LNCAP (cell line): ENCODE measurements around the gene CREB5.

ENCODE experiments used
- TF ChIP-seq, protein P1 (sequence below): fragments of 450-650 bp; IDR thresholded peaks from 2 replicates; pipeline ENCODE4 v1.5.1; 2017; ENCODE audit warnings: mild to moderate bottlenecking

CREB5 gene

DNA sequence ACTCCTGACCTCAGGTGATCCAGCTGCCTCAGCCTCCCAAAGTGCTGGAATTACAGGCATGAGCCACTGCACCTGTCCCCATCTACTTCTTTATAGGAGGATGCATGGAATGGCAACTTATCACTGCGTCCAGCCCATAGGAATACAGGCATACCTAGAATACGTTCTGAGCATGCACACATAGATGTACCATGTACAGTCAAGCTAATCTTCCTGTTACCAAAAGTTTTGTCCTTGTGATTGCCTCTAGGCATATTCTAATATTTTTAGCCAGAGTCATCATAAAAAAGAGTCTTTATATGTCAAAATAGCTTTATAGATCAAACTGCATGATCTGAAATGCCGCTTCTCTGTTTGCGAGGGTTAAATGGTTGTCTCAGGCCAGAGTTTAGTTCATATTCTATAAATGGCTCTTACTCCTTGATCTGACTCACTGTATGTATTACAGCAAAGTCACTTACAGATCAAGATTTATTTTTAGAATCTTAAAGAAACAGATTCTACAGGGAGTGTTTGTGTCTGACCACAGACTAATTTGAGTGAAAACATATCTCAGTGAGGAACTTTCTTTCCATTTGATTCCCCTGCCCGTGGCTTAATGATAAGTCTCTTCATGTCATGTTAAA is 210.9 kb downstream of the CREB5 start:
- TF ChIP-seq, protein P1, sequence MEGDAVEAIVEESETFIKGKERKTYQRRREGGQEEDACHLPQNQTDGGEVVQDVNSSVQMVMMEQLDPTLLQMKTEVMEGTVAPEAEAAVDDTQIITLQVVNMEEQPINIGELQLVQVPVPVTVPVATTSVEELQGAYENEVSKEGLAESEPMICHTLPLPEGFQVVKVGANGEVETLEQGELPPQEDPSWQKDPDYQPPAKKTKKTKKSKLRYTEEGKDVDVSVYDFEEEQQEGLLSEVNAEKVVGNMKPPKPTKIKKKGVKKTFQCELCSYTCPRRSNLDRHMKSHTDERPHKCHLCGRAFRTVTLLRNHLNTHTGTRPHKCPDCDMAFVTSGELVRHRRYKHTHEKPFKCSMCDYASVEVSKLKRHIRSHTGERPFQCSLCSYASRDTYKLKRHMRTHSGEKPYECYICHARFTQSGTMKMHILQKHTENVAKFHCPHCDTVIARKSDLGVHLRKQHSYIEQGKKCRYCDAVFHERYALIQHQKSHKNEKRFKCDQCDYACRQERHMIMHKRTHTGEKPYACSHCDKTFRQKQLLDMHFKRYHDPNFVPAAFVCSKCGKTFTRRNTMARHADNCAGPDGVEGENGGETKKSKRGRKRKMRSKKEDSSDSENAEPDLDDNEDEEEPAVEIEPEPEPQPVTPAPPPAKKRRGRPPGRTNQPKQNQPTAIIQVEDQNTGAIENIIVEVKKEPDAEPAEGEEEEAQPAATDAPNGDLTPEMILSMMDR = no peak

- TF ChIP-seq, protein P1 = peak; percentile 58
These were observed 211.5 kb downstream of the CREB5 start for GRCh38 chr7:28623863-28624262.

DNA sequence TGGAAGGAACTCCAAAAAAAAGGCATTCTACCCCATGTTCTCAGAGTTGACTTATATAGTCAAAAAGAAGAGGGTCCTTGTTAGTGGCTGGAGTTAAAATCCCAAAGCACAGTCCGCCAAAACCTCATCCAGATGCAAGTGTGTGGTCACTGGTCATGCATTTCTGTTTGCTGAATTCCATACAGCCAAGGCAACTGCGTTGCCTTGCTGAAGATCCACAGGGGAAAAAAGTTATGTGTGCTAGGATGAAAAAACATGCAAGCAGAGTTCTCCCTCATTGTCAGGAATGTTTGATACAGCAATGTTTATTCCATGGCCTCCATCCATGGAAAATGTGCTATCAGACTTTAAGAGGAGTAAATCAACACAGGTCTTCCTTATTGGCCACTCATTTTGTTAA is 213.1 kb downstream of the CREB5 start:
- TF ChIP-seq, protein P1 = no peak

- TF ChIP-seq, protein P1 = no peak
These were observed 213.9 kb downstream of the CREB5 start for GRCh38 chr7:28626221-28626620.

- TF ChIP-seq, protein P1 = peak; percentile 77
These were observed 214.4 kb downstream of the CREB5 start for GRCh38 chr7:28626624-28627262.

- TF ChIP-seq, protein P1 = no peak
These were observed 214.9 kb downstream of the CREB5 start for GRCh38 chr7:28627263-28627653.

DNA sequence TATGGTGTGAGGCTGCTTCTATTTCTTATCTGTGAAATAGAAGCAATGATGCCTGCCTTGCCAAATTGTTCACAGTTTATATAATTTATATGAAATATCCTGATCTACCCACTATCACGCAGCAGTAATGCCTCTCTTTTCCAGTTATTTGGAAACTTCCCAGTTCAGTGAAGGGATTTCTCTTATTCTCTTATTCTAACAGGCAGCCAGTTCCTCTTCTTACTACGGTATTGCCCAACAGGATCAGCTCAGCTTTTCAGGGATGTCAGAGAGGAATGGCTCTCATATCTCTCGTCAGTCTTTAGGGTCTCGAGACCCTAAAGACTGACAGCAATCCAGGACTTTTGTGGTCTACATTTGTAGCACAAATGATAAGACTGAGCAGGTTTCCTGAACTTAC is 215.6 kb downstream of the CREB5 start:
- TF ChIP-seq, protein P1 = no peak
